Activated CD4-positive, alpha-beta T cell treated with anti-CD3 and anti-CD28 coated beads, Interleukin-2, amount 50 U/mL, for 16 hours (primary cell): Measurements from ENCODE around the gene OR7E24.
A peak's percentile ranks its signal among the peaks of the same experiment; 100 is the strongest.
"Not testable (repeated sequence)": the region's sequence is repeated elsewhere in the genome, so short reads cannot be mapped to it uniquely, and the experiment has no call there.

ENCODE experiments used
- DNase-seq: peaks from one replicate; pipeline ENCODE4 v3.0.0-alpha.2; 2020

OR7E24 gene

DNA sequence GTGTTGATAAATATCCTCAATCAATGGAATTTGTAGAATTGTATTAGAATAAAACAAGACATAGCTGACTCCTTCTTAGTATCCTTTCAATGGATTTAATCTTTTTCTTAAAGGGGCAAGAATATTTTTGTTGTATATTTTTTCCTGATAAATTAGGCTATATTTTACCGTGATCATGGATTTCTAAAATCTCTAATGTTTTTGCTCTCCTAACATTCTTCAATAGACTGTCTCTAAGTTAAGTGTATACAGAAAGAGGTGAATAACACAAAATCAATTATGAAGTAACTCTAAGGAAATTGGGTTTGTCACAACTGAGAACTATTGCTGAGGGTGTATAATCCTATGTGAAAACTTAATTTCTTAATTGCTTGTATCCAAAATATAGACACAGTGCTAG, at the start of gene OR7E24:
Gene OR7E24, plus strand, starts transcription at position 301 of the 400 bp plus-strand sequence. CDS start 114 bp downstream, outside the sequence.
- DNase-seq = no peak

DNA sequence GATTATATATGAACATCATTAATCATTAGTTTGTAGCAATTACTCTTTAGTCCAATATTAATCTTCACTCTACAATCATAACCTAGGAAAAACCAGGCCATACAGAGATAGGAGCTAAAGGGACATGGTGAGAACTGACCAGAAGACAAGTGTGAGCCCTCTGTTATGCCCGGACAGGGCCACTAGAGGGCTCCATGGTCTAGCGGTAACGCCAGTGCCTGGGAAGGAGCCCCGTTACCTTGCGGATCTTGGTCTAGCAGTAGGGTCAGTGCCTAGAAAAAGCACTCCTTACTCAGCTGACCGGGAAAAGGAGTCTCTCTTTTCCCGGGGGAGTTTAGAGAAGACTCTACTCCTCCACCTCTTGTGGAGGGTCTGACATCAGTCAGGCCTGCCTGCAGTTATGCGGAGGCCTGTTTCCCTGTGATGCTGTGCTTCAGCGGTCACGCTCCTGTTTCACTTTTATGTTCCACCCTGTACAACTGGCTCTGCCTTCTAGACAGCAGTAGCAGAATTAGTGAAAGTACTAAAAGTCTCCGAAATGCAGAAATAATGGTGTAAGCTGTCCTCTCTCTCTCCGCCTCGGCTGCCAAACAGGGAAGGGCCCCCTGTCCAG, 45.1 kb upstream of the OR7E24 start:
- peak; percentile 60 for DNase-seq

DNA sequence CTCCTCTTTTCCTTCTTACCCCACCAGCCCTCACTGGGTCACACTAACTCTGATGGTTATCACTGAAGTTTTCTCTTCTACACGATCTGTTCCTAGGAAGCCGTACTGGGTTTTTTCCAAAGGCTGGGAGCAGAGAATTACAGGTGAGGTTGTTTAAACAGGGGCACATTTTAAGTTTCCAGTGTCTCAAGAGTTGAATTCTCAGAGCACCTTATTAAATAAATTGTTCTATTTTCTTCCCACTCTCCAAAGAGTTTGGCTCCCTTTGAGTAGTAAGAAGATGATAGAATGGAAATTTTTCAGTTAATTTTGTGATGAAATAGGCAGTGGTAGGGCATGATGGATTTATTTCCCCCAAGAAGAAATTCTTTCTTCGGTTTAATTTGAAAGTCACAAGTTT, 31.2 kb upstream of the OR7E24 start, which contains the start of gene OR7D4:
Gene OR7D4, minus strand, starts transcription at position 101 of the 400 bp plus-strand sequence. CDS start 4,752 bp downstream, outside the sequence.
- no peak for DNase-seq

- no peak for DNase-seq
Measured at GRCh38 chr19:9251236-9251635, 506 bp downstream of the OR7E24 start.

DNA sequence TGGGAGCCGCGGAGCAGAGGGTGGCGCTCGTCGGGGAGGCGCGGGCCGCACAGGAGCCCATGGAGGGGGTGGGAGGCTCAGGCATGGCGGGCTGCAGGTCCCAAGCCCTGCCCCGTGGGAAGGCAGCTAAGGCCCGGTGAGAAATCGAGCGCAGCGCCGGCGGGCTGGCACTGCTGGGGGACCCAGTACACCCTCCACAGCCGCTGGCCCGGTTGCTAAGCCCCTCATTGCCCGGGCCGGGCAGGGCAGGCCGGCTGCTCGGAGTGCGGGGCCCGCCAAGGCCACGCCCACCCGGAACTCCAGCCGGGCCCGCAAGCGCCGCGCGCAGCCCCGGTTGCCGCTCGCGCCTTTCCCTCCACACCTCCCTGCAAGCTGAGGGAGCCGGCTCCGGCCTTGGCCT, 32.8 kb downstream of the OR7E24 start:
- not testable (repeated sequence) for DNase-seq

- no peak for DNase-seq
Measured at GRCh38 chr19:9289231-9289884, 38.6 kb downstream of the OR7E24 start.

- DNase-seq = no peak
Measured at GRCh38 chr19:9295411-9295849, 44.7 kb downstream of the OR7E24 start.

DNA sequence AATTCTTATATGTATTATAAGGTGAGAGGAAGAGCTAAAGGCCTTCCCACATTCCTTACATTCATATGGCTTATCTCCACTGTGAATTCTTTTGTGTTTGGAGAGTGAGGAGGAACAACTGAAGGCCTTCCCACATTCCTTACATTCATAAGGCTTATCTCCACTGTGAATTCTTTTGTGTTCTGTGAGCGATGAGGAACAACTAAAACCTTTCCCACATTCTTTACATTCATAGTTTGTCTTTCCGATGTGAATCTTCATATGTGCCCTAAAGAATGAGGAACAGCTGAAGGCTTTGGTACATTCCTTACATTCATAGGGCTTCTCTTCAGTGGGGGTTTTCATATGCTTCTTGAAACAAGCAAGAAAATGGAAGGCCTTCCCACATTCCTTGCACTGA, 45.6 kb downstream of the OR7E24 start:
- no peak for DNase-seq
